ENCODE results near the gene RCN2. TPM values are rescaled to one million over a fixed set of nuclear protein-coding genes. Genes with fewer than 3 reads are reported as not detected.

Gene RCN2
- total RNA-seq, 1 donor from 2014 or later, result 24.0 TPM

Other genes starting within 250 kb of the RCN2 start
- 54.9 TPM for gene SCAPER, start 26.4 kb upstream of the RCN2 start, total RNA-seq
- gene PSTPIP1, start 63.4 kb downstream of the RCN2 start, total RNA-seq, result 2.4 TPM
- gene TSPAN3, start 139.4 kb downstream of the RCN2 start, total RNA-seq, result 97.1 TPM

Measured in left ventricle myocardium superior (tissue), 1 donor.